Fibroblast of mammary gland (primary cell): ENCODE data around the gene FAM174C.

Experiments
- DNase-seq: peaks from one replicate; pipeline ENCODE4 v3.0.0-alpha.2; 2010; ENCODE audit warnings: low read depth
- H3K4me3 ChIP-seq: 2 replicates; pipeline ENCODE4 v1.5.1; 2011; ENCODE audit warnings: low read depth, mild to moderate bottlenecking, low read length, moderate library complexity; ENCODE audit not compliant: control insufficient read depth
- CTCF ChIP-seq: conservative IDR thresholded peaks from 2 replicates; pipeline ENCODE4 v1.5.1; 2011; ENCODE audit warnings: low read depth, low read length, inconsistent platforms; ENCODE audit not compliant: control insufficient read depth, insufficient read depth

Gene FAM174C

GRCh38 chr19:1265615-1266128, 9.7 kb upstream of the FAM174C start:
- peak; percentile 93 for DNase-seq
- H3K4me3 ChIP-seq = peak overlapping the region; percentile 27

GRCh38 chr19:1266129-1266915, 9.0 kb upstream of the FAM174C start:
- DNase-seq = peak; percentile 87
- no peak for TF ChIP-seq CTCF
- H3K4me3 ChIP-seq = peak overlapping the region; percentile 31

More at GRCh38 chr19:1265615-1266128, 9.7 kb upstream of the FAM174C start:
- TF ChIP-seq CTCF = no peak

GRCh38 chr19:1266916-1267476, 8.3 kb upstream of the FAM174C start:
- TF ChIP-seq CTCF = peak; percentile 48
- peak overlapping the region; percentile 37 for H3K4me3 ChIP-seq
- DNase-seq = no peak

GRCh38 chr19:1267477-1268225, 7.7 kb upstream of the FAM174C start:
- TF ChIP-seq CTCF = no peak
- DNase-seq = peak; percentile 53
- H3K4me3 ChIP-seq = peak overlapping the region; percentile 37

GRCh38 chr19:1268226-1269064, 6.9 kb upstream of the FAM174C start:
- no peak for DNase-seq
- TF ChIP-seq CTCF = no peak
- H3K4me3 ChIP-seq = no peak overlapping the region

- DNase-seq = peak; percentile 98
Observed at GRCh38 chr19:1269065-1269477, 6.3 kb upstream of the FAM174C start, which contains the start of gene CIRBP. CIRBP (plus strand) TSS chr19:1269332; CDS start chr19:1270934, 1,602 bp downstream.

More at GRCh38 chr19:1269065-1269477, 6.3 kb upstream of the FAM174C start, which contains the start of gene CIRBP:
- TF ChIP-seq CTCF = no peak
- peak within 1 kb of the TSS; percentile 71 for H3K4me3 ChIP-seq
